ENCODE results near the gene GNPTAB. TPM values are rescaled to one million over a fixed set of nuclear protein-coding genes. Genes with fewer than 3 reads are reported as not detected.

GNPTAB gene
- total and polyA plus RNA-seq, 2 of the 13 experiments (the other 11 are each of a cell fraction or from before 2014, with no cell fraction given), result 13.6 to 19.4 TPM

GRCh38 chr12:101802486-101802885 is 28.3 kb downstream of the GNPTAB start:
- no peaks in the 10 kb centered on the region; the same call in 1 of the 2 replicates for H3K4me1 ChIP-seq (ENCODE audit: insufficient read depth, low read length)
- no peaks in the 10 kb centered on the region for H3K9me3 ChIP-seq (ENCODE audit: low read length)
- DNase-seq (ENCODE audit: low spot score) (no peak), ATAC-seq (no peak), FAIRE-seq (no peak)
- POLR2A ChIA-PET, result no interaction called here
- H3K27ac ChIP-seq (ENCODE audit: extremely low read length, insufficient read depth, low read length), result no peak overlapping the region
- H3K4me2 ChIP-seq (ENCODE audit: low read depth, low read length), result no peak overlapping the region
- intact Hi-C loops (cut with micrococcal nuclease; ENCODE audit: unreplicated experiment), result no loop called here
- no TSS peak for BruUV-seq (replicated peaks)
- no peaks in the 10 kb centered on the region for H4K20me1 ChIP-seq (ENCODE audit: insufficient read depth, low read length)
- no peak overlapping the region for H2AFZ ChIP-seq (ENCODE audit: low read length)
- 89% methylated on average over 2 of the region's 2 CpGs for WGBS (ENCODE audit: low lambda C conversion rate)
- no peak overlapping the region for H3K9ac ChIP-seq (ENCODE audit: insufficient read depth, low read depth, low read length)
- no peak overlapping the region for H3K4me3 ChIP-seq (replicated peaks in 1 of 3; ENCODE audit: insufficient read depth in 1 of 3, low read depth in 2 of 3, low read length in 3 of 3)
- no peak for TF ChIP-seq ZNF432 (CRISPR knock-in tag; IDR thresholded peaks at IDR 0.05; ENCODE audit: borderline replicate concordance)
- TF ChIP-seq ZKSCAN8 (CRISPR knock-in tag; IDR thresholded peaks at IDR 0.05; ENCODE audit: borderline replicate concordance), result no peak
- CTCF ChIA-PET (ENCODE audit: low intra/inter-chr PET ratio, low total read pairs), result no interaction called here
- H3K79me2 ChIP-seq (ENCODE audit: insufficient read depth, low read length), result no peaks in the 10 kb centered on the region
- H3K36me3 ChIP-seq (replicated peaks in 1 of 2; ENCODE audit: control insufficient read depth in 1 of 2, insufficient read depth in 2 of 2, low read length in 2 of 2), result no peaks in the 10 kb centered on the region
- no peaks in the 10 kb centered on the region for H3K27me3 ChIP-seq (ENCODE audit: control insufficient read depth in 1 of 2, insufficient read depth in 2 of 2, low read length in 2 of 2)
- in situ Hi-C loops (cut with HindIII; ENCODE audit: extremely low pct_ligation_motif_present, low pct_unique_long_range_greater_than_20kb), result no loop called here

- ATAC-seq (no peak), DNase-seq (ENCODE audit: low spot score) (no peak), FAIRE-seq (no peak)
- H3K4me3 ChIP-seq (replicated peaks in 1 of 3; ENCODE audit: insufficient read depth in 1 of 3, low read depth in 2 of 3, low read length in 3 of 3), result no peak overlapping the region
- POLR2A ChIA-PET, result no interaction called here
- H2AFZ ChIP-seq (ENCODE audit: low read length), result no peak overlapping the region
- no peaks in the 10 kb centered on the region for H3K79me2 ChIP-seq (ENCODE audit: insufficient read depth, low read length)
- in situ Hi-C loops (cut with HindIII; ENCODE audit: extremely low pct_ligation_motif_present, low pct_unique_long_range_greater_than_20kb) (no loop called here), intact Hi-C loops (cut with micrococcal nuclease; ENCODE audit: unreplicated experiment) (no loop called here)
- no peak overlapping the region for H3K9ac ChIP-seq (ENCODE audit: insufficient read depth, low read depth, low read length)
- no peaks in the 10 kb centered on the region for H3K4me1 ChIP-seq (ENCODE audit: insufficient read depth, low read length)
- no peaks in the 10 kb centered on the region for H3K27me3 ChIP-seq (ENCODE audit: control insufficient read depth in 1 of 2, insufficient read depth in 2 of 2, low read length in 2 of 2)
- 85% methylated on average over 3 of the region's 3 CpGs for WGBS (ENCODE audit: low lambda C conversion rate)
- no peaks in the 10 kb centered on the region for H3K9me3 ChIP-seq (ENCODE audit: low read length)
- H3K4me2 ChIP-seq (ENCODE audit: low read depth, low read length), result no peak overlapping the region
- CTCF ChIA-PET (ENCODE audit: low intra/inter-chr PET ratio, low total read pairs), result no interaction called here
- no peaks in the 10 kb centered on the region for H3K36me3 ChIP-seq (replicated peaks in 1 of 2; ENCODE audit: control insufficient read depth in 1 of 2, insufficient read depth in 2 of 2, low read length in 2 of 2)
- no peak overlapping the region for H3K27ac ChIP-seq (ENCODE audit: extremely low read length, insufficient read depth, low read length)
- TF ChIP-seq ZNF747 (CRISPR knock-in tag; IDR thresholded peaks at IDR 0.05; ENCODE audit: borderline replicate concordance) (no peak), SKIL (CRISPR knock-in tag; IDR thresholded peaks at IDR 0.05; ENCODE audit: borderline replicate concordance) (no peak), ZNF567 (CRISPR knock-in tag; IDR thresholded peaks at IDR 0.05; ENCODE audit: borderline replicate concordance) (no peak), ZNF720 (CRISPR knock-in tag; IDR thresholded peaks at IDR 0.05) (no peak), AGO2 (optimal IDR thresholded peaks at IDR 0.05; ENCODE audit: low read depth, low read length) (no peak), DNMT3B (CRISPR knock-in tag; conservative IDR thresholded peaks at IDR 0.05) (no peak)
- no peaks in the 10 kb centered on the region for H4K20me1 ChIP-seq (ENCODE audit: insufficient read depth, low read length)
- no TSS peak for BruUV-seq (replicated peaks)
Observed at GRCh38 chr12:101799774-101800173, 31.0 kb downstream of the GNPTAB start.
